Stimulated activated CD4-positive, alpha-beta T cell treated with anti-CD3 and anti-CD28 coated beads, Interleukin-15, amount 100 ng/mL, for 1 hour (primary cell): ENCODE measurements around the gene OR5B21.

ENCODE experiments used
- DNase-seq, 2 donors: peaks; one replicate each; pipeline ENCODE4 v3.0.0-alpha.2; 2020; ENCODE audit warnings: low read depth in 1 of 2, low spot score in 1 of 2

OR5B21 gene

DNA sequence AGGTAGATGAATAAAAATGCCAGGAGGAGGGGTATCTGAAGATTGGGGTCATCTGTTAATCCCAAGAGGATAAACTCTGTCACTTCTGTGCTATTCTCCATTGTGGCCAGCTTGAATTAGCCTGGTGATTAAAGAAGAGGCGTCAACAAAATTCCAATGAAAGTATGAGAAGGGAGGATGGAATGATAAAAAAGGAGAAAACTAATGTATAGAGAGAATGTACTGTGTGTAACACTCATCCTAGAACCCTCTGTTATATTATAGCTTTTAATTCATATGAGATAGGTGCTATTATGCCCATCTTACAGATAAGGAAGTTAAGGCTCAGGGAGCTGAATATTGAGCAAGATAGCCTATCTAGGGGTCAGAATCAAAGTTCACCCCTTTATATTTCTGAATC lies at the start of gene OR5B21:
TSS of gene OR5B21 (minus strand) at position 101 of the 400 bp plus-strand sequence. CDS start at position 101, 0 bp downstream.
- no peak for DNase-seq

DNA sequence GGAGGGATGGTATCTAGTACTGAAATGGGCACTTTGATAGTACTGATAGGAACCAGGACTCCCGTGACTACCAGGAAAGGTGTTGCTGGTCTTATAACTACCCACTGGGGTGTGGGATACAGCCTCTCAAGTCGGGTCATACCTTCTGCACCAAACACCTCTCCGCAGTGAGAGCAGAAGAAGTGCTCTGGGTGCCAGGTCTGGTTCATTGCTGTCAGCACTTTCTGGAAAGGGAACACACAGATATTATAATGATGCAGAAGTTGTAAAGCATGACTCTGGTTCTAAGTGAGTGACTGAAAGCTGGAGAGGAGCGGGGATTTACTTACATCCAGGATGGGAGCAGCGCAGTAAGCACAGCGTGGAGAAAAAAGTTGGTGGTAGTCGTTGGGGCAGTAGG lies 41.7 kb upstream of the OR5B21 start:
- no peak for DNase-seq

DNA sequence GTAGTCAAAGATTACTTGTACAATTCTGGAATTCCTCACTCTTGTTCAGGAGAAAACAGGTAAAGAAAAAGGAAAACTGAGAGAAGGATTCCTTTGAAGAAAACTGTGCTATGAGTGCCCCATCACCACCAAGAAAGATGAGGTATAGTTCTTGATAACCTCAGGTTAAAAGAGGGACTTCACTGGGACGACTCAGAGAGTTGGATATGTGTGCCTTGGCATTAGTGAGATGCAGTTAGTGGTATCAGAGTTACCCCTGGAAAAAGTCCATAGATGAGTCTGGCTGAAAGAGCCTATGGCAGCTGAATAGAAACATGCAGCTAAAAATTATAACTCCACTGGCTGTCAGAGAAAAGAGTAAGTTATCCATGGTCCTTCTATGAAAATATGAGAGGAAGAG lies 38.9 kb upstream of the OR5B21 start:
- no peak for DNase-seq

DNA sequence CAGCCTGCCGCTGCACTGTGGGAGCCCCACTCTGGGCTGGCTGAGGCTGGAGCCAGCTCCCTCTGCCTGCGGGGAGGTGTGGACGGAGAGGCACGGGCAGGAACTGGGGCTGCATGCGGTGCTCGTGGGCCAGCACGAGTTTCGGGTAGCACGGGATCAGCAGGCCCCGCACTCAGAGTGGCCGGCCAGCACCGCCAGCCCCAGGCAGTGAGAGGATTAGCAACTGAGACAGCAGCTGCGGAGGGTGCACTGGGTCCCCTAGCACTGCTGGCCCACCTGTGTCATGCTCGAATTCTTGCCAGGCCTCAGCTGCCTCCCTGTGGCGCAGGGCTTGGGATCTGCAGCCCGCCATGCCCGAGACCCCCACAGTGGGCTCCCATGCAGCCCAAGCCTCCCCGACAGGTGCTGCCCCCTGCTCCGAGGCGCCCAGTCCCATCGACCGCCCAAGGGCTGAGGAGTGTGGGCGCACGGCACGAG lies 24.0 kb upstream of the OR5B21 start:
- no peak for DNase-seq

DNA sequence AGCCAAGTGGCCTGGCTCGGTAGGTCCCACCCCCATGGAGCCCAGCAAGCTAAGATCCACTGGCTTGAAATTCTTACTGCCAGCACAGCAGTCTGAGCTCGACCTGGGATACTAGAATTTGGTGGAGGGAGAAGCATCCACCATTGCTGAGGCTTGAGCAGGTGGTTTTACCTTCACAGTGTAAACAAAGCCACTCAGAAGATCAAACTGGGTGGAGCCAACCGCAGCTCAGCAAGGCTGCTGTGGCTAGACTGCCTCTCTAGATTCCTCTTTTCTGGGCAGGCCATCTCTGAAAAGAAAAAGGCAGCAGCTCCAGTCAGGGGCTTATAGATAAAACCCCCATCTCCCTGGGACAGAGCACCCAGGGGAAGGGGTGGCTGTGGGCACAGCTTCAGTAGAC lies 22.3 kb upstream of the OR5B21 start:
- no peak for DNase-seq

DNA sequence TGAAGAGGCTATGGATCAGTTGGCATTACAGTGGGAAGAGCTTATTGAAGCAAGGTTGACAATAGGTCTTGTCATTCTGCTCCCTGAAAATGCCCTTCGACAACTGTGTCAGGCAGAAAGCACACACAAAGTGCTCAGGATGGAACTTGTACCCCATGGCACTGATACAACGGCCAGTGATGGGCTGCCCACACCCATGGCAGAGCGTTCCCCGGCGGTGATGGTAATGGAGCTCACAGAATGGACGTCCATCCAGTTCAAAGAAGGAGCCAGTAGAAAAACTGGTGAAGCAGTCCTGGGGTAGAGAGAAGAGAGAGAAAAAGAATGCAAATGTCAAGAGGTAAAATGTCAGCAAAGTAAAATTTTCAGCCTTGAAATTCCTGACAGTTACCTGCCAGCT lies 19.5 kb upstream of the OR5B21 start:
- DNase-seq = no peak

DNA sequence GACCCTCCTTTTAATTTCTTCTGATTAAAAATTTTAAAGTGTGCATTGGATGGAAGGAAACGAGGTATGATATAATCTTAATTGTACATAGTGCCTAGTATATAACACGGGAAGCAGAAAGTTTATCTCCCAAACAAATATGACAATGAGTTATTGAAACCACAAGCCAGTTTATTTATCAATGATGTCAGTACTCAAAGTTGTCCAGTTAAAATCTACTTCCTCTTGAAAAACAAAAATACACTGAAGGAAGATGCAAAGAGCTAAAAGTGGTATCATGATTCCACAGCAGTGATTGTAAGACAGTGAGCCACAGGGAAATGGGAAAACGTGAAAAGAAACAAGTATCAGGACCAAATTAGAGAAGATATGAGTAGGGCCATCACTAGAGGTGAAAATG lies 18.8 kb upstream of the OR5B21 start:
- no peak for DNase-seq

DNA sequence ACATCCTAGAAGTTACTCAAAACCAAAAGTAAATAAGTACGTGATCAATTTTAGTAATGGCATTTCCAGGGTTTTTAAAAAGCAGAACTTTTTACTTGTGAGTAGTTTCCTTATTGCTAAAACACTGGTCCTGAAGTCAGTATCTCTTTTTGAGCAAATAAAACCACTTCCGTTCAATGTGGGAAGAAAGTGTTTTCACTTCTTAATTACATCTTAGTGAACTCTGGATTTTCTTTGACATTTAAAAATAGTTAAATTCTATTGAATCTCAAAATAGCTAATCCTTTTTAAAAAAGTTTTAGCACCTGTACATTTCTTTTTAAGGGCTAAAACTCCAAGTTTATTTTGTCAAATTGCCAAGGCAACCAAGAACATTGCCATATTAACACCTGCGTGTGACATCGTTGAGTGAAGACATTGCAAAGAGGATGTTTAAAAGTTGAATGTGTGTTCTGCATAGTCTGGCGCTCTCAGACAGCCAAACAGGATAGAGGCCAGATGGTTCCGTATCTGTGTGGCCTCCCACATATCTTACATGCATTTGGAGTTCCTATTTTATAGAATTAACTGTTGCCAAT lies 17.2 kb upstream of the OR5B21 start:
- no peak for DNase-seq

DNA sequence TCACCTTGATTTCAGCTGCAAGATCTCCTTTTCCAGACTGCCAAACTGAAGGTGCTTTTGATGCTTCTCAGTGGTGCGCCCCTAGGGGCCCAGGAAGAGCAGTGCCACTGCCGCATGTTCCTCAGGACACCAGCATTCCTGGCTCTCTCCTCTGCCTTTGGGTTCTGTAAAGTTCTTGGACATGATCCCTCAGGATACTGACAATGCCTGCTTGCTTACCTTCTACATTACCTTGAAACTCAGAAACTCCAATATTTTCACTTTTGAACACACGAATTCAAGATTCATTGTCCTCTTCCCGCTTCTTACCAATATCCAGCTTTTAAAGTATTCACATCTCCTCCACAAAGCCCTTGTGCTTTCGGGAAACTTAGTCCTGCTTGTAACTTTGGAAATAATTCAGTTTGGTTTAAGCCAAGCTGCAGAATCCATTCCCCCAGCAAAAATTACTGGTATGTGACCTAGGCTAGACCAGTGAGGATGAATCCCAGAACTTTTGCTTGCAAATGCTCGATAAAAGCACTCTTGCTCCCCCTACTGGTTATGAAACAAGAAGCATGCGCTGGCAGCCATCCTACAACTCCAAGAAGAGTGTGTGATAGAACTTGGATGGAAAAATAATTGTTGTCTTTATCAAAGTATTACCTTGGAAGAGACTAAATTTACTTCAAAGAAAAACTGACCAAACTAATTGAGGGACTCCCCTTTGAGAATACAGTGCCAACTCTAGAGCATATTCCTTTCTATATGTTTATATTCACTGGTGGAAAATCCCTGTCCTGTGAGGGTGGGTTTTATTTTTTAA lies 16.5 kb upstream of the OR5B21 start:
- peak; percentile 3 to 17 for DNase-seq

DNA sequence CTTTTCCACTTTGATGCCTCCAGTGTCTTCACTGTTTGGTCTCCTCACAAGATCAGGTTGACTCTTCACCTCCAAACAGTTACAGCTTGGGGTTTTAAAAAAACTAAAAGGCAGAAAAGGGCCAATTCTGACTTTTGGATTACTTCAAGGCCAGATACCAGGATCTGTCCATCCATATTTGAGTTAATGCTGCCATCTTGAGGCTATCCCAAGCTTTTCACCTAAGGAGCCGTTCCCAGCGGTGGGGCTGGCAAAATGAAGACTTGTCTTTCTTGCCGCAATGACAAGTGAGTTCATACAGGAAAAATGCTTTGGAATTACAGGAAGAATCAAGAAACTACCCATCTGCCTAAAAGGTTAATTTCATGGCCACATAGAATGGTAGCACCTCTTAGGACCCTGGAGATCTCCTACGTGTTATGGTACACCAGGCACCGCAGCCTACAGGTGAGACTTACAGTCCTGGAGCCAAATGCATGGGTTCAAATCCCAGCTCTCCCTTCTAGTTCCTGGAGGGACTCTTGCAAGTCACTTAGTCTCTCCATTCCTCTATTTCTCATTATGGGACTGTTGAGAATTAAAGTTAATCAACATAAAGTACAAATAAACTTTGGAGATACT lies 6.0 kb upstream of the OR5B21 start:
- DNase-seq = no peak

DNA sequence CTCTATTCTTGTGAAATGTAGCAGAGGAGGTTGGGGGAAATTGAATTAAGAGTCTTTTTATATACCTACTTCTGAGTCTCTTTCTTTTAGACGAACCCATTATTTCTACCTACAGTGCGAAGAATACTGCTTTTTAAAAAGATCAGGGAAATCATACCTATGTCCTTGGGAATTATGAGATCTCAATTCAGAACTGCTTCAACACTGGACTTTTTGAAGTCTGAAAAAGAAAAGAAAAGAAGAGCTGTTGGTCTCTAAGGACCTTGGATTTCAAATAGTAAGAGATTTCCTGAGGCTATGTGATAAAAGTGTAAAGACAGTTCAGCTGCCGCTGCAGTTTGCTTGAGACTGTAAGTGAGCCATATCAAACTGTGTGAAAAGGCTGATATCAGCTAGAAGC lies 3.7 kb upstream of the OR5B21 start:
- DNase-seq = no peak

DNA sequence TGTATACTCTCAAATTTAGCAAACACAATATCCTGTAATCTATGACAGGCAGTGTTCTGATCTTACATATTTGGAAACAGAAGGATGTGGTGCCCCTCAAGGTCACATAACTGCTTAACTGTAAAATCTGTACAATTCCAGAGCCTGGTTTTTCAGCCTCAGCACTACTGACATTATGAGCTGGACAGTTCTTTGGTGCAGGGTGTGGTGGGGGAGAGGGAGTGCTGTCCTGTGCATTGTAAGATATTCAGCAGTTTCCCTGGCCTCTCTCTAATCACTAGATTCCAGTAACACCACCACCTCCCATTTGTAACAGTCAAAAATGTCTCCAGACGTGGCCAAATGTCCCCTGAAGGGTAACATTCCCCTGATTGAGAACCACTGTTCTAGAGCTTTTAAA lies 1.8 kb upstream of the OR5B21 start:
- no peak for DNase-seq

DNA sequence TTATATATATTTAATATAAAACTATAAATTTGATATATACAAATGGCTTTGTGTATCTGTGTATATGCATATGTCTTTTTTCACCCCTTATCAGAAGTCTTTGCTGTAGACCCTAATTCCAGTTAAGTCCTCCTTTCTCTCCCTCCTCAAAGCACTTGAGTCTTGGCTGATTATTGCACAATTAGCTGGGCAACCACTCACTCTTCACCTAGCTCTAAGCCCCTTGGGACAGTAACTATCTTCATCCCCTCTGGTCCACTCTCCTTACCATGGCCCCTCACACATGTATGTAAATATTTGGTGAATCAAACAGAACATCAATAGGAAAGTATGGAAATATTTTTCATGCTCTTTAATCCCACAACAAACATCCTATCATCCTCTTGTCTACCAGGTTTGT lies 909 bp upstream of the OR5B21 start:
- no peak for DNase-seq

DNA sequence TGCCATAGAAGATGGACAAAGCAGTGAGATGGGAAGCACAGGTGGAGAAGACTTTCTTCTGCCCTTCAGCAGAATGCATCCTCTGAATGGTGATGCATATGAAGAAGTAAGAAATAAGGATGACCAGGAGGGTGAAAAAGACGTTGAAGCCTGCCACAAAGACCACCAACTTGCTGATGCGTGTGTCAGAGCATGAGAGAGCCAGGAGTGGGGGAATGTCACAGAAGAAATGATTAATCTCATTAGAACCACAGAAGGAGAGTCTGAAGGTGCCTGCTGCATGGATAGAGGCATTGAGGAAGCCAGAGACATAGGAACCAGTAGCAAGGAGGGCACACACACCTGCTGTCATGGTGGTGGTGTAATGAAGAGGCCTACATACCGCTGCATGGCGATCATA lies 550 bp downstream of the OR5B21 start:
- DNase-seq = no peak

DNA sequence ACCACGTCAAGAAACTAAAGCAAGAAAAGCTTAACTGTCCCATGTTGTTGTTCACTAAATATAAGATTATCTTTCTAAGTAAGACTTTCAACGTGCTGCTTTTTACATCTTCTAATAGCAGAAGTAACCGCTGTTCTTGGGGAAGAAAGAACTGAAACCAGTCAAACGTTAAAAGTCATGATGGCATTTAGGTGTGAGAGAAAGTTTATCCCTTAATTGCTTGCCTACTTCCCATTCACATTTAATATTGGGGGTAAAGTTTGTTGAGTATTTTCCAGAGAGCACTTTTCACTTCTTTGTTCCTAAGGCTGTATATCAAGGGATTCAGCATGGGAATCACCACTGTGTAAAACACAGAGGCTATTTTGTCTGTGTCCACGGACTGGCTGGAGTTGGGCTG lies 970 bp downstream of the OR5B21 start:
- no peak for DNase-seq

DNA sequence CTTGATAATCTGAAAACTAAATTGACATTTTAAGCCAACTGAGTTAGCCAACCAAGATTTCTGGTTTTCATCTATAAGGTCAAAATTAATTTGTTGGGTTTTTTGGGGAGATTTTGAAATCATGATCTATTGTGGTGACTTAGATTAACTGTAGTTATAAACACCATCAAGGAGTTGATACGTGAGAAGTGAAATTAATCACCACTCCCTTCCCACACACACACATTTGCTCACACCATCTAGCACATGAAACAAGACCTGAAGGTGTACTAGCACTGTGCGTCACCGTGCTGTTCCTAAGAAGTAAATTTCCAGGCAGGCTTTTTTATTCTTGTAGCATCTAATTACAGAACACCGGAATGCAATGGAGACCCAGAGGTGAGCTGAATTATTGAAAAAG lies 2.1 kb downstream of the OR5B21 start:
- DNase-seq = no peak

DNA sequence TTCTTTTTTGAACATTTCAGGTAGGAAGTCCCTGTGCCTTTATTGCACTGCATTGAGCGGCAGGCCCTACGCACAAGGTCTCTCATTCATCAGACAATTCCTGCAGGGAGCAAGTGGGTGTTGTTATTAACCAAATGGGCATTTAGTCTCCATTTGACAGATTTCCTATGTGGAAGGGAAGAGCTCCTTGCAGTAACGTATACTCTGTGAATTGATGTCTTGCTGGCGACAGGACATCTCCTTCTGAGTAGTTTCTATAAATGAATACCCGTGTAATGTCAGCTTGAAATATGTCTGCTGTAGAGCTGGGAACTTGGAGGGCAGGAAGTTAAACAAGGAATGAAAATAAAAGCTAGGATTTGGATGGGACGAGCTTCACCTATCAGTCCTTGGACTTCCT lies 3.7 kb downstream of the OR5B21 start:
- no peak for DNase-seq

DNA sequence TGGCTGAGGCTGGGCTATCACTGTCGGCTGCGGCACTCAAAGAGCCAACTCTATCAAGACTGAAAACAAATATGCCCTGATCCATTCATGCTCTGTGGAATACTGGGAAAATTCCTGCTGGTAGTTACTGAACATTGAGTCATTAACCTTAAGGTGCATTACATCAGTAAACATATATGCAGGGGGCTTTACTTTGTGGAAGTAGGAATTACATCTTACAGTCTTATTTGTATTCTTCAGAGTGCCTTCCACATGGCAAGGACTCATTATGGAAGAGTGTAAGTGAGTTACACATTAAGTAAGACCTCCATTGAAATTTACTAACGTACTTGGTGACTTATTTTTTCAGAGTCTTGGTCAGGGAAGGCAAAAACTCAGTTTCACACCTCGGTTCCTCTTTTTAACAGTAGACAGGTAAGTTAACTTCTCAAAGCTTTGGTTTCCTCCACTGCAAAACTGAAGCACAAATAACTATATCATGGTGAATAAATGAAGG lies 4.5 kb downstream of the OR5B21 start:
- no peak for DNase-seq

DNA sequence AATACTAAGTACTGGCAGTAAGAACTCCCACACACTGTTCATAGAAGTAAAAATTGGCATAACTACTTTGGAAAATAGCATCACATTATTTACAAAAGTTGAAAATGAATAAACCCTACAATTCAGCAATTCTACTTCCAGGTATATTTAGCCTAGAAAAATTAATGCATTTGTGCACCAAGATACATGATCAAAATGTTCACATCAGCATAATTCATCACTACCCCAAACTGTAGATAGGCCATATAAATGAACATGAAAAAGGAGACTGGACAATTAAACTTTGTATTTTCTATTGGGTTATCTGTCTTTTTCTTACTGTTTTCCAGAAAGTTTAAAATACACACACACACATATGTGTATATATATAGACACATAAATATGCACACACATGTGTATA lies 5.9 kb downstream of the OR5B21 start:
- DNase-seq = no peak

DNA sequence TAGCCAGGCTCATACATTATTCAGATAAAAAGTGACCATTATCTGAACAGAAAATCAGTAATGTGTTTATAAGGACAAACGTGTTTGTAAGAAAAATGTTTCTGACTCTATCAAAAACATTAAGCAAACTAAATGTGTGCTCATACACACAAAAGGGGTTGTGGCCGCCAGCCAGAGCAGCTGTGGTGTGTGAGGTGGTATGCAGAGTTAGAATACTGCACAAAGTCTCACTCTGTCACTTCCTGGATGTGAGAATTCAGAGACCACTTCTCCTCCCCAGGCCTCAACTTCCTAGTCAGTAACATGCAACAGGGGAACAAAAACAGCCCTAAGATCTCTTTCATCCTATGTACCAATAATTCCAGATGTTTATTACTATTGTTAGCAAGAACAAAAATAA lies 9.4 kb downstream of the OR5B21 start:
- no peak for DNase-seq

DNA sequence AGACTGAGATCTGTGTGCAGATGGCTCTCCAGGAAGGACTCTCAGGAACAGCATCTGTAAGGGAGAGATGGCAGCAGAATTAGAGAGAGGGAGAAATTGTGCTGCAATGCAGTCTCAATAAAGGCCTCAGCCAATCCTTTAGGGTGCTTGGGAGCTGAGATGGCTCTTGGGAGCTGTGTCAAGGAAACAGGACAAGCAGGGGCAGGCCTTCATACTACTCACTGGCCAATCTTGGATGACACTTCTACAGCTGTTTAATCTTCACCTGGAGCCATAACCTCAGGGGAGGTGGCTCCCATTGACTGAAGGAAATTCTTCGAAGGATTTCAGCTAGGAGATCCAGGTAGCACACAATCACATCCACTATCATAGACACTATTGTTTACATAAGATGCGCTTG lies 10.0 kb downstream of the OR5B21 start:
- no peak for DNase-seq

DNA sequence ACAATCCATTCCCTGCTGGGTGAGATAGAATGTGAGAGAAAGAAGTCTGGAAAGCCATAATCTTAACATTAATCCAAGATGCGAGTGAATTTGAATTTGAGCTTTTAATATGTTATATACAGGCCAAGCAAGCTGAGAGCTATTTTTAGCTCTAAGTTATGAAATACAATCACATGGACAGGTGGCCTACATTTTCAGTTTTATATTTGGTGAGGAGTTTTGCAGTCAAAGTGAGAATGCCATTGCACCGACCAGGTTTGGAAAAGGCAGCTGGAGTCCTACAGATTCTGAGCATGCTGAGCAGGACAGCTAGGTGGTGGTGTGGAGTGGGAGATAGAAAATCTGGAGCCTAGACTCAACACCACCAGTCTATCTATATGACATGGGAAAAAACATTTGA lies 12.0 kb downstream of the OR5B21 start:
- no peak for DNase-seq
